GM23248 (cell line): ENCODE measurements around the gene PXMP2.

Source experiments
- EZH2 ChIP-seq: fragments of 200-600 bp; sonication (generic); IDR thresholded peaks from 2 replicates; pipeline ENCODE4 v1.6.1; 2018; ENCODE audit warnings: antibody characterized with exemption, mild to moderate bottlenecking; ENCODE audit not compliant: insufficient read depth, poor library complexity, severe bottlenecking
- EZH2phosphoT487 ChIP-seq: fragments of 200-600 bp; sonication (generic); IDR thresholded peaks from 2 replicates; pipeline ENCODE4 v1.6.1; 2018; ENCODE audit warnings: antibody characterized with exemption, moderate library complexity, mild to moderate bottlenecking, low read depth; ENCODE audit not compliant: insufficient read depth

- TF ChIP-seq EZH2 (no peak), EZH2phosphoT487 (no peak)
Observed at GRCh38 chr12:132713123-132713522, 25.7 kb downstream of the PXMP2 start.
